GM21717 (cell line): ENCODE measurements around the gene FARSA.
A peak's percentile ranks its signal among the peaks of the same experiment; 100 is the strongest.
"Not testable (repeated sequence)": the region's sequence is repeated elsewhere in the genome, so short reads cannot be mapped to it uniquely, and the experiment has no call there.

Source experiments
- ATAC-seq: cut with Tn5 transposase; IDR thresholded peaks from one replicate; pipeline ENCODE4 v1.9.1; 2021; ENCODE audit warnings: mild to moderate bottlenecking, moderate library complexity; ENCODE audit not compliant: unreplicated experiment

FARSA gene

DNA sequence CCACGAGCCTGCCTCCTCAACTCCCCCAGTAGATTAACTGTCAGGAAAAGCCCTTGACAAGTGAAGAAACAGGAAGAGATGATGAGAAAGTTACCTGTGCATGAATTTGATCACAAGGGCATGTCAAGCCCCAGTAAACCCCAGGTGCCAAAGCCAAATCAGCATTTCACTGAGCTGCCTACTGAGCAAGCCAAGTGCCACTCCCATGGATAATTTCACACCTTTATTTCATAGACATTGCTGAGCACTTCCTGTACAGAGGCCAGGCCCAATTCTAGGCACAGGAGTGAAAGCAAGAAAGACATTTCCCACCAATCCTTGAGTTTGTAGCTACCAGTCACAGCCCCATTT lies 21.1 kb upstream of the FARSA start:
- ATAC-seq = no peak

DNA sequence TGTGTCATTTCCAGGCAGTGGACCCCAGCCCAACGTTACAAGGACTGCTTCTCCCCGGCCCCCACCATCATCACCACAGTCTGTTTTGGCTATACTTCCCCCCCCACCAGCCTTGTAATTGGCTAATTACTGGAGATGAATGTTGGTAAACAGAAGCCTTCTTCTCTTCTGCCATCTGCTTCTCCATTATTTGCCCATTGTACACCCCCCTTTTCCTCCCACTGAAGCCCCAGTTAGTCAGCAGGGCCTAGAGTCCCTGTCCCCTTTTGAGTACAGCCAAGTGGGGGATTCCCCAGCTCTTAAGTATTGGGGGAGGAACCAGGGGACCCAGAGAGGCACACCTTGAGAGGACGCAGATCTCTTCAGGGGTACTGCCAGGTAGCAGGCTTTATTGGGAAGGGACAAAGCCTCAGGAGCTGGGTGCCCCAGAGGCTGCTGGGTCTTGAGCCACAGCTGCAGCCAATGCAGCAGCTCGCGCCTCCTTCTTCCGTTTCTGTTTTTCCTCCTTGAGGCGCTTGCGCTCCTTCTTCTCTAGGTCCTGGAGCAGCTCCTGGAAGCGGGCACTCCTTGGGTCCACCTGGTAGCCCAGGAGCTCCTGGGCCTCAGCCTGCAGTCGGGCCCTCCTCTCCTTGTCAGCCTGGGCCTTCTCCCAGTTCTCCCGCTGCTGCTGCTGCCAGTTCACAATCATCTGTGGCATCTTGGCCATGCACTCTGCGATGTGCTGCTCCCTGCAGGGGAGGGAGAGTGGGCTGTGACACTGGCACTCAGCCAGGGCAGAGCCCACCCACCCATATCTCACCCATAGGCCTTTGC lies 20.5 kb upstream of the FARSA start:
- no peak for ATAC-seq

DNA sequence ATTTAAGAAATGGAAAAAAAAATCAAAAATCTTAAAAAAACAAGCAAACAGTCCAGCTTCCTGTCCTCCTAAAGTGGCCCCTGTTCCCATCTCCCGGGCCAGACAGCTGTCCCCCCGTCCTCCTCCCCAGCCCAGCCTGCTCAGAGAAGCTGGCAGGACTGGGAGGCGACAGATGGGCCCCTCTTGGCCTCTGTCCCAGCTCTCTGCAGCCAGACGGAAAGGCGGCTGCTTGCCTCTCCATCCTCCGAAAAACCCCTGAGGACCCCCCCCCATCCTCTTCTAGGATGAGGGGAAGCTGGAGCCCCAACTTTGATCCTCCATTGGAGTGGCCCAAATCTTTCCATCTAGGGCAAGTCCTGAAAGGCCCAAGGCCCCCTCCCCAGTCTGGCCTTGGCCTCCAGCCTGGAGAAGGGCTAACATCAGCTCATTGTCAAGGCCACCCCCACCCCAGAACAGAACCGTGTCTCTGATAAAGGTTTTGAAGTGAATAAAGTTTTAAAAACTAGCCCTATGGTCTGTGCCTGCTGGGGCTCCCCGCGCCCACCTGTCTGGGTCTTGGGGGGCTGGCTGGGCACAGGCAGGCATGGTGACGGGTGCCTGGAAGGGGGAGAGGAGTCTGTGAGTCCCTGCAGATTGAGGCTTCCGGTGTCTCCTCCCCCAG lies 19.8 kb upstream of the FARSA start:
- ATAC-seq = no peak

DNA sequence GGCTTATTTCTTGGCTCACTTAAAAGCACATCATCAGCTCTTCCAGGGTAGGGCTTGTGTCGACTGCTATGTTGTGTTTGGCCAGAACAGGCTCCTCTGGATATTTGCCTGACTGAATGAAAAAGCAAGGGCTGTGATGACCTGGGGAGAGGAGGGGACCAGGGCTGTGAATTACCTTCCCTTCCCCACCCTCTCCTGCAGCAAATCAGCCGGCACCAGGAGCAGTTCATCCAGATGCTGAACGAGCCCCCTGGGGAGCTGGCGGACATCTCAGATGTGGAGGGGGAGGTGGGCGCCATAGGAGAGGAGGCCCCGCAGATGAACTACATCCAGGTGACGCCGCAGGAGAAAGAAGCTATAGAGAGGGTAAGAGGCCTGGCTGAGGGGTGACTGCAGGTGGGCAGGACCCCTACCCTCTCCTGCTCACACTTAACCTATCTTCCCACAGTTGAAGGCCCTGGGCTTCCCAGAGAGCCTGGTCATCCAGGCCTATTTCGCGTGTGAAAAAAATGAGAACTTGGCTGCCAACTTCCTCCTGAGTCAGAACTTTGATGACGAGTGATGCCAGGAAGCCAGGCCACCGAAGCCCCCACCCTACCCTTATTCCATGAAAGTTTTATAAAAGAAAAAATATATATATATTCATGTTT lies 19.1 kb upstream of the FARSA start:
- ATAC-seq = no peak

DNA sequence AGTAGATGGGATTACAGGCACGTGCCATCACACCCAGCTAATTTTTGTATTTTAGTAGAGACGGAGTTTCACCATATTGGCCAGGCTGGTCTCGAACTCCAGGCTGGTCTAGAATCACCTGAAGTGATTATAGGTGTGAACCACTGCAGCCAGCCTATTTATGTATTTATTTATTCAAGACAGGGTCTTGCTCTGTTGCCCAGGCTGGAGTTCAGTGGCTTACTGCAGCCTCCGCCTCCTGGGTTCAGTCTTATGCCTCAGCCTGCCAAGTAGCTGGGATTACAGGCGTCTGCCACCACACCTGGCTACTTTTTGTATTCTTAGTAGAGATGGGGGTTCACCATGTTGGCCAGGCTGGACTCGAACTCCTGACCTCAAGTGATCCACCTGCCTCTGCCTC lies 18.5 kb upstream of the FARSA start:
- not testable (repeated sequence) for ATAC-seq

DNA sequence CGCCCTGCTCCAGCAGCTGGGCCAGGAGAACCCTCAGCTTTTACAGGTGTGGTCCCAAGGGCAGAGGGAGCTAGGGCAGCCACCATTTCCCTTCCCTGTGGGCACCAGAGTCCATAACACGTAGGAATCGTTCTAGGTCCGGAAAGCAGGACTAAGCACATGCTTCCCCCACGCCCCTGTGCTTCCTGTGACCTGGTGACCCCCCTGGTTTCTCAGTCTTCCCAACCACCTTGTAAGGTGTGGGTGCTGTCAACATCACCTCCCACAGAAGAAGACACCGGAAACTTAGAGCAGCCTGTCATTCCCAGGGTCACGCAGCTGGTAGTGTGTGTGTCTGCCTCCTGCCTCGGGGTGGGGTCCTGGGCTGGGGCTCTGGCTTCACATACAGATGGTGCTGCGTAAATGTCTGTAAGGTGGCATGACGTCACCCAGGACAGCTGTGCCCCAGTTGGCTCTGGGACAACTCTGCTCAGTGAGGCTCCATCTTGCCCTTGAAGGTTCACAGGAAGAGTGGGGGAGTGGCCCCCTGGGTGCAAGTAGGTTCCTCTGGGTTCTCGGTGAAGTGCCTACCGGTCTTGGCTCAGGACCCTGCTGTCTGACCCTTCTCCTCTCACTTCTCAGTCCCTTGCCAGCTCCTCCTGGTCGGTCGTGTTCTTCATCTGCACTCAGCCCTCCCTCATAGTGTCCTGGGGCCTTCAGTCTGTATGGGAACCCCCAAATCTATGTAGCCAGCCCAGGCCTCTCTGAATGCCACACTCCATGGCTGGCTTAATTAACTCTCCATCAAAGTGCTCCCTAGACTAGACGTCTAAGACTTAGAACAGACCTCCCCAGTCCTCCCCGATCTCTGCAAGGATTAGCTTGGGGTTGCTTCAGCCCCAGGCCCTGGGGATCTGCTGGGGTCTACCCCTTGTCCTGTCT lies 16.1 kb upstream of the FARSA start:
- ATAC-seq = no peak

DNA sequence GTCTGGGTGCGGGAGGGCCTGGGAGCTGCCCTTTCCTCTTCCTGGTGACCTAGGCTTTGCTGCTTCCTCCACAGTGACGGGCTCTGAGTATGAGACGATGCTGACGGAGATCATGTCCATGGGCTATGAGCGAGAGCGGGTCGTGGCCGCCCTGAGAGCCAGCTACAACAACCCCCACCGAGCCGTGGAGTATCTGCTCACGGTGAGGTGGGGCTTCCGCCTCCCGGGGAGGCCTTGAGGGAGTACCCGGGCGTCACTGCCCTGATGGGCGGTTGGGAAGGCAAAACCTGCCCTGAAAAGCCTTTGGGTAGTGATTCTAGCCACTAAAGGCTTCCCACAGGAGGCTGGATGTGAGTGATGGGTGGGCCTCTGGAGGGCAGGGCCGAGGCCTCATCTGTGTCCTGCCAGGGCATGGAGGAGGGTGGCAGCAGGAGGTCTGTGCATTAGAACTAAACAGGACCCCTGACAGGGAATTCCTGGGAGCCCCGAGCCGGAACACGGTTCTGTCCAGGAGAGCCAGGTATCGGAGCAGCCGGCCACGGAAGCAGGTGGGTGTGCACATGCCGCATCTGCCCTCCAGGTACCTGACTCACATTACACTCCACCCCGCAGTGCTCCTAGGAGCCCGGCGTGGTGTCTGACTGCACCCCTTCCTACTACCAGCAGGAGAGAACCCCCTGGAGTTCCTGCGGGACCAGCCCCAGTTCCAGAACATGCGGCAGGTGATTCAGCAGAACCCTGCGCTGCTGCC lies 15.3 kb upstream of the FARSA start:
- ATAC-seq = no peak

DNA sequence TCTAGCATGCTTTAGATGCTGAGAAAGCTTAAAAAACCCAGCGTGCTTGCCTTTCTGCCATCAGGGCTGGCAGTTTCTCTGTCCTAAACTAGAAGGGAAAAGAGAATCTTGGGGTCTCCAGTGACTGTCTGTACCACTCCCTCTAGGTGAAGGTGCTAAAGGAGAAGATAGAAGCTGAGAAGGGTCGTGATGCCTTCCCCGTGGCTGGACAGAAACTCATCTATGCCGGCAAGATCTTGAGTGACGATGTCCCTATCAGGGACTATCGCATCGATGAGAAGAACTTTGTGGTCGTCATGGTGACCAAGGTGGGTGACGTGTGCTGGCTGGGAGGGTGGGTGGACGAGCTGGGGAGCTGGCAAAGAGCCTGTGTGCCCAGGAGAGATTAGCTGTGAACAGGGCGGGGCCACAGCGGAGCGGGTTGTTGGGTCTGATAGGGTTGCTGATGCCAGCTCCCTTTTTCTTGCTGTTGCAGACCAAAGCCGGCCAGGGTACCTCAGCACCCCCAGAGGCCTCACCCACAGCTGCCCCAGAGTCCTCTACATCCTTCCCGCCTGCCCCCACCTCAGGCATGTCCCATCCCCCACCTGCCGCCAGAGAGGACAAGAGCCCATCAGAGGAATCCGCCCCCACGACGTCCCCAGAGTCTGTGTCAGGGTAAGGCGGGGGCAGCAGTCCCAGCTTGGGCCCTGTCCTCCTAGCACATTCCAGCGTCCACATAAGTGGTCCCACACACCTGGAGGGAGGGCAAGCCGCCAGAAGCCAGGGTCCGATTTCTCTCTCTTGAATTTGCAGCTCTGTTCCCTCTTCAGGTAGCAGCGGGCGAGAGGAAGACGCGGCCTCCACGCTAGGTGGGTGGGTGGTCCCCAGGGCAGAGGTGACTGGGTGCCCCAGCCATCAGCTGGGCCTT lies 14.4 kb upstream of the FARSA start:
- no peak for ATAC-seq

DNA sequence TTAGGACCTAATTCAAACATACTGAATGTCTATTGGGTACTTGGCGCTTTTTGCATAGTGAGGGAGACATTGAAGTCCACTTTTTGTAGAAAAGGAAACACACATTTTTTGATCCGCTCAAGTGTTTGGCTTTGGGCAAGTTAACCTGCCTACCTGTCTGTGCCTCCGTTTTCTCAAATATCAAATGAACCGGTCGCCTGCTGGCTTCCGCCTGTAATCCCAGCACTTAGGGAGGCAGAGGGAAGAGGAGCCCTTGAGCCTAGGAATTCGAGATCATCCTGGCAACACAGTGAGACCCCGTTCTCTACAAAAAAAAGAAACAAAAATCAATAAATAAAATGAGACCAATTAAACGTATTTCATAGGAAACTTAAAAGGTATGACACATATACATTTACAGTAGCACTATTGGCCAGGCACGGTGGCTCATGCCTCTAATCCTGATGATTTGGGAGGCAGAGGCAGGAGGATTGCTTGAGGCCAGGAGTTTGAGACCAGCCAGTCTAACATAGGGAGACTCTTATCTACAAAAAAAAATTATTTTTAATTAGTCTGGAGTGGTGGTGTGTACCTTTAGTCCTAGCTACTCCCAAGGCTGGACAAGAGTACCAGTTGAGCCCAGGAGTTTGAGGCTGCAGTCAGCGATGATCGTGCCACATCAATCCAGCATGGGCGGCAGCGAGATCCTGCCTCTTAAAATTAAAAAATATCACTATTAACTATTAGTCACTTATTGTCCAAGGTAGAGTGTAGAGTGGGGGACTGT lies 13.4 kb upstream of the FARSA start:
- no peak for ATAC-seq

DNA sequence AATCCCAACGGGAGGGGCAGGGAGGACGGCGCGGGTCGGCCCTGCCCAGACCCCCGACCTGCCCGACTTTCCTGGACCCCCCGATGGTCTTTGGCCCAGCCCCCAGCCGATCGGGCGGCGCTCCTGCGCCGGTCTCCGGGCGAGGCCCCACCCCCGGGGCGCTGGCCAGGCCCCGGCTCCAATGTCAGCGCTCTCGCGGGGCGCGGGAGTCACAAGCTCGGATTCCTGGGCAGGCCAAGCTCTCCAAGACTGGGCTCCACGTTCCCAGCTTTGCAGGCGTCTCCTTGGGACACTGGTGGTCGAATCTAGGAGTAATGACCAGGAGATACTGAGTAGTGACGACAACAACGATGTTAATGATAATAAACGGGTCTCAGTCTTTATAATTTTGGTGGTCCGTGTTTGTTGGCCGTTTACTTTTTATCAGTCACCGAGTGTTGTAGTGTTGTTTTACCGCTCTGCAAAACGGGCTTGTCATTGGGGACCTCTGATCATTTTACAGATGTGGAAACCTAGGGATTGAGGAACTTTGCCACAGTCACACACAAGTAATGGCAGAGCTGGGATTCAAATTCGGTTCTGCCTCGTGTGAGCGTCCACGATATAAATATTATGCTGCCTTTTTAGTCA lies 12.7 kb upstream of the FARSA start:
- peak; percentile 27 for ATAC-seq

DNA sequence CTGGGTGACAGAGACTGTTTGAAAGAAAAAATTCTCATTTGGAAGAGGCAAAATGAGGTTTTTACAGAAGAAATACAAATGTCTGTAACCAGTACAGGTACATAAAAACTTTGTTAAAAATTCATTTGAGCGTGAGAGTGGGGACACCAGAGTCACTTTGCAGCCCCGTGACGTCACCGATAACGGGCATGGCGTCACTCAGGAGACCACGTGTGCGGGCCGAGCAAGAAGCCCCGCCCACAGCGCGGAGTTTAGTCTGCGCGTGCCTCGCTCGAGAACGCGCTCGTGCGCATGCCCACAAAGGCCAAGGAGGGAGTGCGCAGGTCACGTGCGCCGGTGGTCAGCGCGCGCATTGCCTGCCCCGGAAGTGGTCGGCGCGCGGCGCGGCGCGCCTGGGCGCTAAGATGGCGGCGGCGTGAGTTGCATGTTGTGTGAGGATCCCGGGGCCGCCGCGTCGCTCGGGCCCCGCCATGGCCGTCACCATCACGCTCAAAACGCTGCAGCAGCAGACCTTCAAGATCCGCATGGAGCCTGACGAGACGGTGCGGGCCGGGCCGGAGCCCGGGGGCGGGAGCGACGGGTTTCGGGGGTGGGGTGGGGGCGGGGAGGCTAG lies 12.1 kb upstream of the FARSA start, which contains the start of gene RAD23A:
TSS of gene RAD23A (plus strand) at position 384 of the 613 bp plus-strand sequence. CDS start at position 471, 87 bp downstream.
- ATAC-seq = peak; percentile 53

DNA sequence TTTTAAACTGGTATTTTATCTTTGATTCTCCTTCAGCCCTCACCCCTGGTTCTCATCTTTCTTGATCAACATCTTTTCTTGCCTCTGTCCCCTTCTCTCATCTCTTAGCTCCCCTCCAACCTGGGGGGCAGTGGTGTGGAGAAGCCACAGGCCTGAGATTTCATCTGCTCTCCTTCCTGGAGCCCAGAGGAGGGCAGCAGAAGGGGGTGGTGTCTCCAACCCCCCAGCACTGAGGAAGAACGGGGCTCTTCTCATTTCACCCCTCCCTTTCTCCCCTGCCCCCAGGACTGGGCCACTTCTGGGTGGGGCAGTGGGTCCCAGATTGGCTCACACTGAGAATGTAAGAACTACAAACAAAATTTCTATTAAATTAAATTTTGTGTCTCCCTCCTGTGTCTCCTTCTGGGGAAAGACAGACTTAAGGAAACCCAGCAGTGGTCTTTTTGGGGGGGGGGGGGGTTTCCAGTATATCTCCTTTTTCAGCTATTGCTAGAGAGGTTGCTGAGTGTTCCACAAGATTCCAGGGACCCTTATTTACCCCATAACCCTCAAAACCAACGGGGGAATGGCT lies 10.7 kb upstream of the FARSA start:
- no peak for ATAC-seq

DNA sequence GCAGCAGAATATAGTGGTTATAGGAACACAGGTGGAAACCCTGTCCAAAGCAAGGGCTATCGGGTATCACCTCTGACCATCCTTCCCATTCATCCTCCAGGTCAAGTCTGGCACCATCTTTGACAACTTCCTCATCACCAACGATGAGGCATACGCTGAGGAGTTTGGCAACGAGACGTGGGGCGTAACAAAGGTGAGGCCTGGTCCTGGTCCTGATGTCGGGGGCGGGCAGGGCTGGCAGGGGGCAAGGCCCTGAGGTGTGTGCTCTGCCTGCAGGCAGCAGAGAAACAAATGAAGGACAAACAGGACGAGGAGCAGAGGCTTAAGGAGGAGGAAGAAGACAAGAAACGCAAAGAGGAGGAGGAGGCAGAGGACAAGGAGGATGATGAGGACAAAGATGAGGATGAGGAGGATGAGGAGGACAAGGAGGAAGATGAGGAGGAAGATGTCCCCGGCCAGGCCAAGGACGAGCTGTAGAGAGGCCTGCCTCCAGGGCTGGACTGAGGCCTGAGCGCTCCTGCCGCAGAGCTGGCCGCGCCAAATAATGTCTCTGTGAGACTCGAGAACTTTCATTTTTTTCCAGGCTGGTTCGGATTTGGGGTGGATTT lies 10.0 kb upstream of the FARSA start:
- ATAC-seq = no peak

DNA sequence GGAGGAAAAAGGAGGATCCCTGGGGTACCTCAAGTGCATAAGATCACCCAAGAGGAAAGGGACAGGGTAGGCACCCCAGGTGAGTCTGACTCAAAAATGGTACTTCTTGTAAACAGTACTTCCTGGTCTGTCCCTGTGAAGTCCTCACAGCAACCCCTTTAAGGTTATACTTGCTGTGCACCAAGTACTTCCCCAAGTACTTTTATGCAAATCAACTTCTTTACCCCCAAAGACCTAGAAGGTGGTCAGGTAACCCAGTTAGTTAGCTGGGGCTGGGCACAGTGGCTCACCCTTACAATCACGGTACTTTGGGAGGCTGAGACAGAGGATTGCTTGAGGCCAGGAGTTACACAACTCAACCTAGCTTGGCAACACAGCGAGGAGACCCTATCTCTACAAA lies 7.4 kb upstream of the FARSA start:
- ATAC-seq = no peak

DNA sequence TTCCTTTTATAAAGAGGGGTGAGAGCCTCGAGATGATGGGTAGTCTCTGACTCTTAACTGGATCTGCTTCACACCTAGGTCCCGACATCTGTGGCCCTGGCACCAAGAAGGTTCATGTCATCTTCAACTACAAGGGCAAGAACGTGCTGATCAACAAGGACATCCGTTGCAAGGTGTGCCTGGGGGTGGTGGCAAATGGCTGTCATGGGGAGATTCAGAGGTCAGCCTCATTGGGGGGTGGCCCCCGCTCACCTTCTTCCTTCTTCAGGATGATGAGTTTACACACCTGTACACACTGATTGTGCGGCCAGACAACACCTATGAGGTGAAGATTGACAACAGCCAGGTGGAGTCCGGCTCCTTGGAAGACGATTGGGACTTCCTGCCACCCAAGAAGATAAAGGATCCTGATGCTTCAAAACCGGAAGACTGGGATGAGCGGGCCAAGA lies 6.5 kb upstream of the FARSA start:
- no peak for ATAC-seq

DNA sequence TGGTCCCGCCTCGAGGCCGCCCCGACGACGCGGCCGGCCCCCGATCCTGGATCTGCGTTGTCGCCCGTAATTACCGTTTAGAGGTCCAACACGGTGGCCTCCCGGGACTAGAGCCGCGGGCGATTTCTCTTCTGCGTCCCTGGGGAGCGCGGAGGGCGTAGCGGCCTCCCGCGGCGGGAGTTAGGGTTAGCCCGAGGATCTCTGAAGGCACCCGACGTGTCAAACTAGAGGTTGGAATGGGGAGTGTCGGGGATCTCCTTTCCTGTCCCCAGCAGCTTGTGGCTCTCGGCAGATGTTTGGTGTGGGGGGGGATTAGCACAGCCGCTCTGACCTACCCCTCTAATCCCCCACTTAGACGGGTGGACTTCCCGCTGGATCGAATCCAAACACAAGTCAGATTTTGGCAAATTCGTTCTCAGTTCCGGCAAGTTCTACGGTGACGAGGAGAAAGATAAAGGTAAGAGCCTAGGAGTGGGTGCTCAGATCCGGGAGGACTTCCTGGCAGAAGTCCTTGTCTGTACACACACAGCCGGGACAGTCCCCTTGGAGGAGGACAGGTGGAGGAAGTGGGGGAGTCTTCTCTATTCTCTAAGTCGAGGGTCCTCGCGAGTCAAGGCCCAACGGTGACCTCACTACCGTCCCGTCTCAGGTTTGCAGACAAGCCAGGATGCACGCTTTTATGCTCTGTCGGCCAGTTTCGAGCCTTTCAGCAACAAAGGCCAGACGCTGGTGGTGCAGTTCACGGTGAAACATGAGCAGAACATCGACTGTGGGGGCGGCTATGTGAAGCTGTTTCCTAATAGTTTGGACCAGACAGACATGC lies 5.5 kb upstream of the FARSA start:
- ATAC-seq = peak; percentile 1
